B cell (primary cell): ENCODE results near the gene PTPRN2.

ENCODE experiments used
- EZH2 ChIP-seq: IDR thresholded peaks from 2 replicates; pipeline ENCODE4 v1.6.1; 2012; ENCODE audit warnings: borderline replicate concordance, low read depth, mild to moderate bottlenecking, moderate library complexity, low read length; ENCODE audit not compliant: insufficient read depth, poor library complexity, severe bottlenecking
- TF ChIP-seq, protein P1 (sequence below): fragments of 200-600 bp; IDR thresholded peaks from one replicate; pipeline ENCODE4 v1.8.0; 2022; ENCODE audit warnings: antibody characterized with exemption, mild to moderate bottlenecking

DNA sequence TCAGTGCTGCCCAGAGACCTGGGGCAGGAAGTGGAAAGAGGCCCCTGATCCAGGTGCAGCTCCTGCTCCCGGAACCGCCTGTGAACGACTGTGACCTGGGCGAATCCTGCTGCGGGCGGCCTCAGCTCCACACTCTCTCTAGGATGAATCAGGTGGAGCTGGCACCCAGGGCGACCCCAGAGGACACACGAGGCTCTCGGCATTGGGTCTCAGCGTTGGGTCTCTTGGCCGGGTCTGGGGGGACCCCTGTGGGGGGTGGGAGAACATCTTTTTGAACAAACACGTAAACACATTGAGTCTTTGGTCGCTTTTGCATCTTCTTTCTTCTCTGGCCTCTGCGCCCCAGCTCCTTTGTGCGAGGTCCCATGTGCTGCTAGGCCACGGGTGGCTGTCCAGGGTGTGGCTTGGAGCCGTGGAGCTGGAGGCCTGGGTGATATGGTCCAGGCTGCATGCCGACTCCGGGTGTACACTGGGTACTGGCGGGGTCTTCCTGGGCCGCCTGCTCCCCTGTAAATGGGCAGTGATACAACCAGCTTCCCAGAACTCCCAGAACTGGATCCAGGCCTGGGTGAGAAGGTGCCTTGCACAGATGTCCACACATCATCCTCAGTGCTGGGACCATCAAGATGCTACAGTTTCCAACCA, 815.0 kb downstream of the PTPRN2 start:
- TF ChIP-seq, protein P1, sequence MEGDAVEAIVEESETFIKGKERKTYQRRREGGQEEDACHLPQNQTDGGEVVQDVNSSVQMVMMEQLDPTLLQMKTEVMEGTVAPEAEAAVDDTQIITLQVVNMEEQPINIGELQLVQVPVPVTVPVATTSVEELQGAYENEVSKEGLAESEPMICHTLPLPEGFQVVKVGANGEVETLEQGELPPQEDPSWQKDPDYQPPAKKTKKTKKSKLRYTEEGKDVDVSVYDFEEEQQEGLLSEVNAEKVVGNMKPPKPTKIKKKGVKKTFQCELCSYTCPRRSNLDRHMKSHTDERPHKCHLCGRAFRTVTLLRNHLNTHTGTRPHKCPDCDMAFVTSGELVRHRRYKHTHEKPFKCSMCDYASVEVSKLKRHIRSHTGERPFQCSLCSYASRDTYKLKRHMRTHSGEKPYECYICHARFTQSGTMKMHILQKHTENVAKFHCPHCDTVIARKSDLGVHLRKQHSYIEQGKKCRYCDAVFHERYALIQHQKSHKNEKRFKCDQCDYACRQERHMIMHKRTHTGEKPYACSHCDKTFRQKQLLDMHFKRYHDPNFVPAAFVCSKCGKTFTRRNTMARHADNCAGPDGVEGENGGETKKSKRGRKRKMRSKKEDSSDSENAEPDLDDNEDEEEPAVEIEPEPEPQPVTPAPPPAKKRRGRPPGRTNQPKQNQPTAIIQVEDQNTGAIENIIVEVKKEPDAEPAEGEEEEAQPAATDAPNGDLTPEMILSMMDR = no peak
- TF ChIP-seq EZH2 = no peak
